NT2/D1 (cell line): ENCODE measurements around the gene PDS5B.

Experiments used
- DNase-seq: peaks from one replicate; pipeline ENCODE4 v3.0.0-alpha.2; 2011; ENCODE audit warnings: low read depth, low spot score
- H3K27me3 ChIP-seq: 2 replicates; pipeline ENCODE4 v1.6.0; 2011; ENCODE audit warnings: mild to moderate bottlenecking; ENCODE audit not compliant: insufficient read length, insufficient read depth
- H3K36me3 ChIP-seq: 2 replicates; pipeline ENCODE4 v1.6.1; 2011; ENCODE audit warnings: mild to moderate bottlenecking, low read length, mixed read lengths; ENCODE audit not compliant: insufficient read depth, insufficient read length
- H3K4me1 ChIP-seq: 2 replicates; pipeline ENCODE4 v1.5.1; 2011; ENCODE audit not compliant: insufficient read depth, insufficient read length
- H3K4me3 ChIP-seq: 2 replicates; pipeline ENCODE4 v1.5.1; 2011; ENCODE audit warnings: low read depth; ENCODE audit not compliant: insufficient read length
- H3K9ac ChIP-seq: 2 replicates; pipeline ENCODE4 v1.6.0; 2011; ENCODE audit warnings: low read depth; ENCODE audit not compliant: insufficient read length
- H3K9me3 ChIP-seq: 2 replicates; pipeline ENCODE4 v1.5.1; 2011; ENCODE audit warnings: mild to moderate bottlenecking, low read length; ENCODE audit not compliant: insufficient read depth
- SUZ12 ChIP-seq: IDR thresholded peaks from 2 replicates; pipeline ENCODE4 v1.6.1; 2011; ENCODE audit not compliant: insufficient read length, insufficient read depth; ENCODE audit errors: extremely low read depth
- YY1 ChIP-seq: IDR thresholded peaks from 2 replicates; pipeline ENCODE4 v1.6.1; 2011; ENCODE audit not compliant: insufficient read length, insufficient read depth
- ZNF274 ChIP-seq: IDR thresholded peaks from 2 replicates; pipeline ENCODE4 v1.6.1; 2011; ENCODE audit warnings: mild to moderate bottlenecking, low read depth, low read length

The PDS5B gene

DNA sequence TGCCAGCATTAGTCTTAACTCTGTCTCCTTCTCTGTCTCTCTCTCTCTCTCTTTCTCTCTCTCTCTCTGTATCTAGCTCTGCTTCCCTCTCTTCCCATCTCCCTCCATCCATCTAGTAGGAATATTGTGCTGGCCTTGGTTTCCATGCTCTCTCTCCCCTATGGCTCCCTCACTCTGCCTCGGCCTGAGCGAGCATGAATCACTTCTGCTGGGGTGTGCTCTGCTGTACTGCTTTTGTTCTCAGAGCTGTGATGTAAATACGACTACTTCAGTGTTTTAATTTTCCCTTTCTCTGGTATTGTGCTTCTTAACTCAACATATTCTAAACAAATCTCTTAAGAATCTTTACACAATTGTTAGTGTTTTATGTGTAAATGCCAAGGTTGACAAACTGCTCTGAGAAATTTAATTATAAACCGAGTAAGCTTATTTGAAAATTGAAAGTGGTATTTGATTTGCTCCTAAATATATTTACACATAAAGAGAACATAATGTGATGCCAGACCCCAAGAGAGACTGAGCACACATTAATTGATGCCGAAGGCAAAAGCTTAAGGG lies 218.5 kb downstream of the PDS5B start:
- no peaks in the 10 kb centered on the region for H3K27me3 ChIP-seq
- H3K4me3 ChIP-seq, result no peak overlapping the region
- DNase-seq, result no peak

DNA sequence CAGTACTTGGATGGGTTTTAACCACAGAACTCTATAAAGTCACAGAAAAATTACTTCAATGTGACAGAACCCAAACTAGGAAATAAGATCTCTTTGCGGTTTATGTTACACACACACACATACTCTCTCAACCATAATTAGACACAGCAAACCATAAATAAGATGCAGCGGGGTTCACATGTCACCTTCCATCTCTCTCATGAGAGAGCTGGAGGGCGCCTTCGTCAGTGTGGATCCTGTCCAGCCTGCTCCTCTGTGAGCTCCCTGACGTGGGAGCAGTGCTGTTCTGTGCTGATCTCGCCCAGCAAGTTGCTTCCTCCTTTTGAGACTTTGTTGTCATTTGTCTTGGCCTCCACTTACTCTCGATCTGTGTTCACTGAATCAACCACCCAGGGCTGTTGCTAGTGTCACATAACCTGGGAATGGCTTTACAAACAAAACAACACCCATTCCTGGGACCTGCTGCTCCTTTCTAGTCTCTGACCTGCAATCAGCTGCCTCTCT lies 225.1 kb downstream of the PDS5B start:
- Histone ChIP-seq H3K27me3 (no peaks in the 10 kb centered on the region), H3K36me3 (no peaks in the 10 kb centered on the region), H3K4me3 (no peak overlapping the region), H3K4me1 (no peaks in the 10 kb centered on the region), H3K9me3 (no peaks in the 10 kb centered on the region), H3K9ac (no peak overlapping the region)
- DNase-seq, result no peak
- TF ChIP-seq SUZ12 (no peak), ZNF274 (no peak), YY1 (no peak)

More for the DNA sequence above, 218.5 kb downstream of the PDS5B start:
- TF ChIP-seq ZNF274 (no peak), YY1 (no peak), SUZ12 (no peak)
- no peaks in the 10 kb centered on the region for H3K4me1 ChIP-seq
- peaks cover 2% of the 10 kb centered on the region; the same call in 1 of the 2 replicates for H3K9me3 ChIP-seq
- no peak overlapping the region for H3K9ac ChIP-seq
- no peaks in the 10 kb centered on the region for H3K36me3 ChIP-seq

DNA sequence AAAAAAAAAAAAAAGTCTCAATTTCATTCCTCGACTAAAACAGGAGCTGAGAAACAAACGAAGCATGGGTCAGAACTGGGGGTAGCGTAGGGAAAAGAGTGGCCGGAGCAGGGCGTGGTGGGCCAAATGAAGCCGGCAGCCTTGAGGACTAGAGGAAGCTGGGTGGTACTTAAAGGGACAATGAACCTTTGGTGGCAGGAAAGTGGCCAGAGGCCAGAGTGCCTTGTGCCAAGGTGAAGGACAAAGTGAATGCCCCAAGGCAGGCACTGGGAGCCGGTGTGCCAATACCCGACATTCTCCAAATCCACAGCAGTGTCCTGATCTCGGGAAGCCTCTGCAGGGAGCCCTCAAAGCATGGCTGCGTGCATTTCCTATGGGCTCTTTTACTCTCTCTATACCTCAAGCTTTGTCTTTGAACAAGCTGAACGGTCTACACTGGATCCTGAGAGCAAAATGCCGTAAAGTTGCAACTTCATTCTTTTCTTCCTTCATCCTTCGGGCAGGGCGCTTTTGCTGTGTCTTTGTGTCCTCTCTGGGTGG lies 235.0 kb downstream of the PDS5B start:
- Histone ChIP-seq H3K4me3 (no peak overlapping the region), H3K9me3 (no peaks in the 10 kb centered on the region), H3K27me3 (no peaks in the 10 kb centered on the region), H3K36me3 (no peaks in the 10 kb centered on the region), H3K4me1 (peaks cover 5% of the 10 kb centered on the region), H3K9ac (no peak overlapping the region)
- DNase-seq, result no peak
- TF ChIP-seq YY1 (no peak), ZNF274 (no peak), SUZ12 (no peak)

DNA sequence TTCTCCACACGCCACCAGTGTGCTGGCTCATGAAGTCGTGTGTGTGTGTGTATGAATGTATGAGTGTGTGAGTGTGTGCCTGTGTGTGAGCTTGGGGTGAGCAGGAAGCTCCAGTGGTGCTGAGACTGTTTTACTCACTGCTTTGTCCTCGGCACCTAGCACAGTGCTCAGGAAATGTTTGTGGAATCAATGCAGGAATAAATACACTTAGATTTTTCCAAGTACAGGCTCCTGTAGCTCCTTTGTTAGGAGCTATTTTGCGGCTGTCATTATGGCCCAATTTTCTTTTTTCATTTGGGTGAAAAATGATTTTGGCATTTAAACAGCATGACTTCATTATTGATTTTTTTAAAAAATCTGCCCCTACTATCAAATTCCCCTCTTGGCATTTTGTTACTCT lies 236.5 kb downstream of the PDS5B start:
- no peak for DNase-seq
- TF ChIP-seq SUZ12 (no peak), YY1 (no peak), ZNF274 (no peak)
- no peaks in the 10 kb centered on the region for H3K27me3 ChIP-seq
- peaks cover 5% of the 10 kb centered on the region for H3K4me1 ChIP-seq
- no peak overlapping the region for H3K4me3 ChIP-seq
- no peaks in the 10 kb centered on the region for H3K9me3 ChIP-seq
- H3K36me3 ChIP-seq, result no peaks in the 10 kb centered on the region
- no peak overlapping the region for H3K9ac ChIP-seq

DNA sequence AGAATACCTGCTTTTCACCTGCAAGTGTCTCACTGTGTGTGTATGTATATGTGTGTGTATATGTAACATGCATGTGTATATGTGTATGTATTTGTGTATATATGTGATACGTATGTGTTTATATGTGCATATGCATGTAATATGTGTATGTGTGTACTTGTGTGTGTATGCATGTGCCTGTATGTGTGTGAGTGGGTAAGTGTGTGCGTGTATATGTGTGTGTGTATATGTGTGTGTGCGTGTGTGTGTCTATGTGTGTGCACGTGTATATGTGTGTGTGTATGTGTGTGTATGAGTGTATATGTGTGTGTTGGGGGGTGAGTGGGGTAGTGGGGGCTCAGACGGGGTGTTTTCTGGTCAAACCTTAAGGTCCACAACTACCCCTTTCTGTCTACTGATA lies 237.3 kb downstream of the PDS5B start:
- H3K27me3 ChIP-seq, result no peaks in the 10 kb centered on the region
- no peaks in the 10 kb centered on the region for H3K36me3 ChIP-seq
- H3K9ac ChIP-seq, result no peak overlapping the region
- no peak overlapping the region for H3K4me3 ChIP-seq
- no peak for DNase-seq
- no peaks in the 10 kb centered on the region for H3K9me3 ChIP-seq
- no peak for TF ChIP-seq ZNF274
- no peak for TF ChIP-seq YY1
- no peak for TF ChIP-seq SUZ12
- H3K4me1 ChIP-seq, result peaks cover 5% of the 10 kb centered on the region

DNA sequence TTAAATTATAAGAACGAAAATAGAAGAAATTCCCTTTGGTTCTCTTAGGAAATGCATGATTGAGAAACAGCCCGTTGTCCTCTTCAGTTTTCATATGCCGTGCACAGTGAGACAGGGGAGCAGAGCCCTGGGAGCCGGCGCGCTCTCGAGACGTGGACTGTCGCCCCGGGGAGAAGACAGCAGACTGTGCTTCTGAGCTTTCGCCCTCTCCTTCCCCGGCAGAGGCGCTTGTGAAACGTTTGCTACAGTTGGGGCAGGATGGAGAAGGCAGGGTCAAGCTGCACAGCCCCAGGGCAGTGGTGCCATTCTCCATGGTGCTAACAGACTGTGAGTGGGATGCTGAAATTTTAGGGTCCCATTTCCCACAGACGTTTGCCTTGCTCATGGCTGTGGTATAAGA lies 237.8 kb downstream of the PDS5B start:
- no peak for TF ChIP-seq YY1
- TF ChIP-seq ZNF274, result no peak
- no peak for TF ChIP-seq SUZ12
- Histone ChIP-seq H3K27me3 (no peaks in the 10 kb centered on the region), H3K4me1 (peaks cover 5% of the 10 kb centered on the region), H3K36me3 (no peaks in the 10 kb centered on the region), H3K4me3 (no peak overlapping the region), H3K9ac (peak overlapping the region; percentile 13), H3K9me3 (no peaks in the 10 kb centered on the region)
- no peak for DNase-seq

DNA sequence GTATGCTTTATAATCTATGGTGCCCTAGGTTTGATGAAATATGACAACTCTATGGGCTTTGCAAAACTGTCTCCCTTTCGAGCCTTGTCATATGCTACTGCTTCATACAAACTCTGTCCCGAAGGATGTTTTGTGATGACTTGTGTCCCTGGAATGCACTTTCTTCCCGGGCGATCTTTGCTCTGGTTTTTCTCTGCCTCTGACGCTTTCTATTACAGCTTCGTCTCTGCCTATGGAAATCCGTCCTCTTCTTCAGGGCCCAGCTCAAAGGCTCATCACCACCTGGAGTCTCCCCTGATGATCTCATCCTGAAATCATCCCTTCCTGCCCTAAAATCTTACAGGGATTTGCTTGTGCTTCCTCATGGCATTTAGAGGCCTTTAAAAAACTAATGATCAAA lies 238.4 kb downstream of the PDS5B start:
- no peak overlapping the region for H3K4me3 ChIP-seq
- TF ChIP-seq YY1 (no peak), SUZ12 (no peak), ZNF274 (no peak)
- DNase-seq, result peak; percentile 50
- H3K9ac ChIP-seq, result no peak overlapping the region
- no peaks in the 10 kb centered on the region for H3K36me3 ChIP-seq
- H3K4me1 ChIP-seq, result peaks cover 5% of the 10 kb centered on the region
- no peaks in the 10 kb centered on the region for H3K9me3 ChIP-seq
- H3K27me3 ChIP-seq, result no peaks in the 10 kb centered on the region
